AG09309 (cell line): ENCODE data around the gene RAX2.

ENCODE experiments used
- DNase-seq: peaks from one replicate; pipeline ENCODE4 v3.0.0-alpha.2; 2010; ENCODE audit warnings: low read depth
- H3K4me3 ChIP-seq: 2 replicates; pipeline ENCODE4 v1.5.1; 2011; ENCODE audit warnings: mild to moderate bottlenecking, low read depth, low read length, moderate library complexity; ENCODE audit not compliant: control insufficient read depth
- CTCF ChIP-seq: IDR thresholded peaks from 2 replicates; pipeline ENCODE4 v1.5.1; 2011; ENCODE audit warnings: mild to moderate bottlenecking, low read depth, low read length, inconsistent platforms; ENCODE audit not compliant: insufficient read depth, control insufficient read depth; ENCODE audit errors: missing control alignments

The RAX2 gene

GRCh38 chr19:3803114-3803888, 31.3 kb upstream of the RAX2 start:
- no peak overlapping the region for H3K4me3 ChIP-seq
- no peak for TF ChIP-seq CTCF
- DNase-seq, result no peak

- peak overlapping the region; percentile 0 for H3K4me3 ChIP-seq
- TF ChIP-seq CTCF, result peak; percentile 37
- no peak for DNase-seq
These were observed 29.5 kb upstream of the RAX2 start for GRCh38 chr19:3801412-3802096.

- H3K4me3 ChIP-seq, result no peak overlapping the region; the same call in 1 of the 2 replicates
These were observed 29.0 kb upstream of the RAX2 start for GRCh38 chr19:3800996-3801395.

DNA sequence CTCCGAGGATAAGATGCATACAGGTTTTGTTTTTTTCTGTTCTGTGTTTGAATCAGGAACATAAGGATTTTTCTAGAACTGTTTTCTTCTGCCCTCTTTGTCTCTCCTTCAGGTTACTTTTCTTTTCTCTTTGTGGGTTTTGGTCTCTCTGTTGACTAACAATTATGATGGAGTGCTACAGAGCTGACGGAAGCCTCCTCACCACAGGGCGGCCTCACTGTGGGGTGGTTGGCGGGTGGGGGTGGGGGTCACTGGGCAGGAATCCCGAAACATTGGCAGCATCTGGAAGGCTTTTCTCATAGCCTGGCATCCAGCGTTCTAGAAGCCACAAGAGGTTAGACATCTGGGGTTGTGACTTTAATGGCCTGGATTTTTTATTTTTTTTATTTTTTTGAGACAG, 26.1 kb upstream of the RAX2 start:
- no peak for TF ChIP-seq CTCF
- no peak overlapping the region for H3K4me3 ChIP-seq
- DNase-seq, result no peak

More at GRCh38 chr19:3800996-3801395, 29.0 kb upstream of the RAX2 start:
- no peak for TF ChIP-seq CTCF
- no peak for DNase-seq

- no peak for DNase-seq
- H3K4me3 ChIP-seq, result no peak overlapping the region
- TF ChIP-seq CTCF, result no peak
These were observed 24.3 kb upstream of the RAX2 start for GRCh38 chr19:3796358-3796757.

DNA sequence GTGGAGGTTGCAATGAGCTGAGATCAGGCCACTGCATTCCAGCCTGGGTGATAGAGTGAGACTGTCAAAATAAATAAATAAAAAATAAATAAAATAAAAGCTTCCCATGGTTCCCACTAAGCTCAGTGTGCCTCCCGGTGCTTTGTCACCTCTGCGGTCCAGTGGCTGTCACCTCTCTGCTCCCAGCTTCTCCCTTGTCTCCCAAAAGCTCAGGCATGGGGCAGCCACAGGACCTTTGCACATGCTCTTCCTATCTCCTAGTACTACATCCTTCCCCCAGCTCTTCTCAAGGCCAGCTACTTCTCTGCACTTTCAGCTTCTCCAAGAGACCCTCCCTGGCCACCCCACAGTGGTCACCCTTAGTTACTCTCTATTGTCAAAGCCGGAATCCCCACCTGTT, 21.8 kb upstream of the RAX2 start:
- no peak overlapping the region for H3K4me3 ChIP-seq
- no peak for DNase-seq
- TF ChIP-seq CTCF, result no peak
